ENCODE measurements around the gene COPB2.
A peak's percentile ranks its signal among the peaks of the same experiment; 100 is the strongest.

COPB2 gene

DNA sequence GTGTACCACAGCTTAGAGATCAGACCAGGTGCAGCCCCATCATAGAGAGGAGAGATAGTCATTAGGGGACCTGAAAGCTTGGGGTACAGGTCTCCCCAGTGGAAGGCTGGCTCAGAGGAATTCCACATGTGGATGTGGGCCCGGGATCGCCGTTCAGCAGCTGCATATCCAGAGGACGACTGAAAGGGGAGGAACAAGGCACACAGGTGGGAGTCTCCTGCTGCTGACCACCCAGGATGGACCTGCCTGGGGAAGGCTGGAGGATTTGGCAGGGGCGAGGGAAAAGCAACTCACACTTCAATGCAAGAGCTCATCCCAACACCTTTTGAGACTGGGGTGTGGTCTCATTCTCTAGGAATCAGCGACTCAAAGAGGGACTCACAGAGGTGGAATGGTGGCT, 70.6 kb downstream of the COPB2 start:
- no peak overlapping the region for H3K4me3 ChIP-seq (ENCODE audit: control insufficient read depth, low read depth, low read length)
- TF ChIP-seq, protein P1, sequence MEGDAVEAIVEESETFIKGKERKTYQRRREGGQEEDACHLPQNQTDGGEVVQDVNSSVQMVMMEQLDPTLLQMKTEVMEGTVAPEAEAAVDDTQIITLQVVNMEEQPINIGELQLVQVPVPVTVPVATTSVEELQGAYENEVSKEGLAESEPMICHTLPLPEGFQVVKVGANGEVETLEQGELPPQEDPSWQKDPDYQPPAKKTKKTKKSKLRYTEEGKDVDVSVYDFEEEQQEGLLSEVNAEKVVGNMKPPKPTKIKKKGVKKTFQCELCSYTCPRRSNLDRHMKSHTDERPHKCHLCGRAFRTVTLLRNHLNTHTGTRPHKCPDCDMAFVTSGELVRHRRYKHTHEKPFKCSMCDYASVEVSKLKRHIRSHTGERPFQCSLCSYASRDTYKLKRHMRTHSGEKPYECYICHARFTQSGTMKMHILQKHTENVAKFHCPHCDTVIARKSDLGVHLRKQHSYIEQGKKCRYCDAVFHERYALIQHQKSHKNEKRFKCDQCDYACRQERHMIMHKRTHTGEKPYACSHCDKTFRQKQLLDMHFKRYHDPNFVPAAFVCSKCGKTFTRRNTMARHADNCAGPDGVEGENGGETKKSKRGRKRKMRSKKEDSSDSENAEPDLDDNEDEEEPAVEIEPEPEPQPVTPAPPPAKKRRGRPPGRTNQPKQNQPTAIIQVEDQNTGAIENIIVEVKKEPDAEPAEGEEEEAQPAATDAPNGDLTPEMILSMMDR (conservative IDR thresholded peaks at IDR 0.05; ENCODE audit: control insufficient read depth, insufficient read depth, low read depth, low read length), result no peak
- no peak for DNase-seq (ENCODE audit: low read depth)

DNA sequence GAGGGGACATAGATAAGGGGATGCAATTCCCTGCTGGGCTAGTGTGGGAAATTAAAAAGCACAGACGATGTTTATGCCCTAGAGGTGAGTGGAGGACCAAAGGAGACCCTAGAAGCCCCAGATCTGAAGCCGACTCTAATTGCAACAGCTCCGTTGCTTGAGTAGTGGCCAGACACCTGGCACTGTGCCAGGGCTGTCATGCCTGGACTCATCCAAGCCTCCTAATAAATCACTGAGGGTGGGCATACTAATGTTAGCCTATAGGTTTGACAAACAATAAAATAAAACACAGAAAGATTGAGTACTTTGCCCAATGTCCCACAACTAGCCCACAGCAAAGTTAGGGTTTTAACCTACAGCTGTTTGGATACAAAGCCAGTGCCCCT, 71.0 kb downstream of the COPB2 start:
- H3K4me3 ChIP-seq (ENCODE audit: control insufficient read depth, low read depth, low read length), result no peak overlapping the region
- TF ChIP-seq, protein P1 (conservative IDR thresholded peaks at IDR 0.05; ENCODE audit: control insufficient read depth, insufficient read depth, low read depth, low read length), result no peak
- peak; percentile 19 for DNase-seq (ENCODE audit: low read depth)

DNA sequence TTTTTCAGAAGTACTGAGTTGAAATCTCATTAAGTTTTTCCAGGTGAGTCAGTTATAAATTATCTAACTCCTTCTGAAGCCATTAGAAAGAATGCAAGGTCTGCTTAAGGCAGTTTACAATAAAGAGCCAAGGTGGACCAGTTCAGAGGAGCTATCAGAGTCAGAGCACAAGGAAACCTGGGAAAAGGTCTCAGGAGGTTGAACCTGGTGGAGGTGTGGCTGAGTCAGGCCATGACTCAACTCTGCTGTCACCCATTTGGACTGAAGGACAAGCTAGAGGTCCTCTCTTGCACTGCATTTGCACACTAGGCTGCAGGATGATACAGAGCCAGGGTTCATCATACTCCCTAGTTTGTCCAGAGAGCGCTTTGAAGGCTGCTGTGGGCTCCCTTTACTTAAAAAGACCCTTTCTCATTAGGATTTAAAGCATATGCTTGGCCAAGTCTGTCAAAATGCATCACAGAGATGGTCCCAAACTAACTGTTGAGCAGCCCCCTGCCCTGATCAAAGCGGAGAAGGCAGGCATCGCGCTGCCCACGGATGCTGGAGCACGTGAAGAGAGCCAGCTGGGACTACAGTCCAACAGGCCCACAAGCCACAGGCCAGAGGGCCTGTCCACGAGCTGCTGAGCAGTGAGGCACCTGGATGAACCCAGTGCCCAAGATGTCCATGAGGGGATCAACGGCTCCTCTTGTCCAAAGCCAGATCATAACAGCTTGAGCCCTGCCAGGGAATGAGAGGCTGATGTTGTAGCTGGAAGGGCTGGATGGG, 71.6 kb downstream of the COPB2 start:
- peak; percentile 14 for DNase-seq (ENCODE audit: low read depth)
- no peak overlapping the region for H3K4me3 ChIP-seq (ENCODE audit: control insufficient read depth, low read depth, low read length)
- TF ChIP-seq, protein P1 (conservative IDR thresholded peaks at IDR 0.05; ENCODE audit: control insufficient read depth, insufficient read depth, low read depth, low read length), result no peak

DNA sequence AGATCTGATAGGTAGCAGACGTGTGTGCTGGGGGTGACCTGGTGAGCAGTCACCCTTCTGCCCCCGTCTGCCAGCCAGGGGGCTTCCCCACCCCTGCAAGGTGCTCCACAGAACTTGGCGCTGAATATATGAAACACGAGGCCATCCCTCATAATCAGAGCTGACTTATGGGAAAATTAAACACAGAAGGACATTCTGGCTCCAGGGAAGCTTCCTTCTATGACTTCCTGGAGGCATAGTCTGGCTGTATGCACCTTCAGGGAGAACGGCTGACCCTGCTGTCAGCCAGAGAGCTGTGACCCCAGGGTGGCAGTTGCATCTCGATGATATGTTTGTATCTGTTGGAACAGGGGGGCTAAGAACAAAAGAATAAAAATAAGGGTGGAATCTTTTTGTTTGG, 72.2 kb downstream of the COPB2 start:
- TF ChIP-seq, protein P1 (conservative IDR thresholded peaks at IDR 0.05; ENCODE audit: control insufficient read depth, insufficient read depth, low read depth, low read length), result no peak
- no peak for DNase-seq (ENCODE audit: low read depth)
- no peak overlapping the region for H3K4me3 ChIP-seq (ENCODE audit: control insufficient read depth, low read depth, low read length)

DNA sequence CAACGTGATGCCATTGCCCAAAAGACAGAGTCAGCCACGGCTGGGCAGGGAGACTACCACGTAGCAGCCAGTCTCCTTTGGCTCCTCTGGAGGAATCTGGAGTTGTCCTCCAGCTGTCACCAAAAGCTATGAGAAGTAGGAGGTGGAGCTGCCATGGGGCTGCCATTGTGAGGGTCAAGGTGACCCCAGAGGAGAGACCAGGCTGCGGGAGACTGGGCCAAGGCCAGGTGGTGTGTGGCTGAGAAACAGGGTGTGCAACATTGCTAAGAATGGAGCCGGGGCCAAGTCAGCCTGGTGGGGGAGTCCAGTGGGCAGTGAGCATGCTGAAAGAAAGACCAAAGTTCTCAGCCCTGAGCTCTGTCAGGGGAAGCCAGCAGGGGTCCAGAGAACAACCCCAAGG, 75.5 kb downstream of the COPB2 start:
- TF ChIP-seq, protein P1 (conservative IDR thresholded peaks at IDR 0.05; ENCODE audit: control insufficient read depth, insufficient read depth, low read depth, low read length), result no peak
- H3K4me3 ChIP-seq (ENCODE audit: control insufficient read depth, low read depth, low read length), result no peak overlapping the region
- no peak for DNase-seq (ENCODE audit: low read depth)

DNA sequence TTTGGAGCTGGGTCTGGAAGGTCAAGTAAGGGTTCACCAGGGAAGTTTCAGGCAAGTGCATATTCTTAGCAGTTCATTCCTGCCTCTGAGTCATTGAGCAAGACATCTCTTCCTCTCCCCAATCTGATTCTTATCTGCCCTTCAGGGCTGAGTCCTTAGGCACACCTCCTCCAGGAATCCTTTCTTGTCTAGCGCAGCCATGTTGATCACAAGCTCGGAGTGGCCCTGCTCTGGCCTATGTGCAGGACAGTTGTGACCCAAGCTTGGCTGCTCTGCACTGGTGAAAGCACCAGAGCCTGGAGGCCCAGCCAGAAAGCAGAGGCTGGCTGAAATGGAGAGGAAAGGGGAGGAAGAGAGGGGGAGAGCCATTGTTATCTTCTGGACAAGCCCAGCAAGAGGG, 76.5 kb downstream of the COPB2 start:
- DNase-seq (ENCODE audit: low read depth), result peak; percentile 21
- H3K4me3 ChIP-seq (ENCODE audit: control insufficient read depth, low read depth, low read length), result no peak overlapping the region
- TF ChIP-seq, protein P1 (conservative IDR thresholded peaks at IDR 0.05; ENCODE audit: control insufficient read depth, insufficient read depth, low read depth, low read length), result no peak
